ENCODE results near the gene DLST.

DLST gene

GRCh38 chr14:74868739-74869138 lies 13.0 kb upstream of the DLST start:
- TF ChIP-seq GATA2 (IDR thresholded peaks at IDR 0.05; ENCODE audit: low read depth, low read length) (no peak), GATA3 (IDR thresholded peaks at IDR 0.05; ENCODE audit: low read depth, low read length) (no peak)

GRCh38 chr14:74871819-74872218 lies 9.9 kb upstream of the DLST start:
- no peak for TF ChIP-seq GATA2 (IDR thresholded peaks at IDR 0.05; ENCODE audit: low read depth, low read length)
- no peak for TF ChIP-seq GATA3 (IDR thresholded peaks at IDR 0.05; ENCODE audit: low read depth, low read length)

GRCh38 chr14:74875204-74875603 lies 6.5 kb upstream of the DLST start:
- TF ChIP-seq GATA3 (IDR thresholded peaks at IDR 0.05; ENCODE audit: low read depth, low read length) (no peak), GATA2 (IDR thresholded peaks at IDR 0.05; ENCODE audit: low read depth, low read length) (no peak)

- TF ChIP-seq GATA2 (IDR thresholded peaks at IDR 0.05; ENCODE audit: low read depth, low read length) (no peak), GATA3 (IDR thresholded peaks at IDR 0.05; ENCODE audit: low read depth, low read length) (no peak)
Observed at GRCh38 chr14:74875941-74876913, 5.5 kb upstream of the DLST start, which contains the start of gene PROX2. TSS of gene PROX2 (minus strand) at chr14:74876145. CDS start at chr14:74863834, 12,311 bp downstream.

GRCh38 chr14:74879427-74880182 lies 2.1 kb upstream of the DLST start:
- no peak for TF ChIP-seq GATA3 (IDR thresholded peaks at IDR 0.05; ENCODE audit: low read depth, low read length)
- TF ChIP-seq GATA2 (IDR thresholded peaks at IDR 0.05; ENCODE audit: low read depth, low read length), result no peak

- TF ChIP-seq GATA3 (IDR thresholded peaks at IDR 0.05; ENCODE audit: low read depth, low read length), result no peak
- TF ChIP-seq GATA2 (IDR thresholded peaks at IDR 0.05; ENCODE audit: low read depth, low read length), result no peak
Observed at GRCh38 chr14:74882103-74882920, 596 bp downstream of the DLST start.

GRCh38 chr14:74886001-74886400 lies 4.3 kb downstream of the DLST start:
- TF ChIP-seq GATA2 (IDR thresholded peaks at IDR 0.05; ENCODE audit: low read depth, low read length), result no peak
- TF ChIP-seq GATA3 (IDR thresholded peaks at IDR 0.05; ENCODE audit: low read depth, low read length), result no peak

GRCh38 chr14:74888164-74889158 lies 6.7 kb downstream of the DLST start:
- TF ChIP-seq GATA3 (IDR thresholded peaks at IDR 0.05; ENCODE audit: low read depth, low read length) (no peak), GATA2 (IDR thresholded peaks at IDR 0.05; ENCODE audit: low read depth, low read length) (peak; percentile 40; the same call in 1 of the 2 replicates)

GRCh38 chr14:74890262-74890661 lies 8.5 kb downstream of the DLST start:
- TF ChIP-seq GATA2 (IDR thresholded peaks at IDR 0.05; ENCODE audit: low read depth, low read length) (no peak), GATA3 (IDR thresholded peaks at IDR 0.05; ENCODE audit: low read depth, low read length) (no peak)

GRCh38 chr14:74891870-74892269 lies 10.2 kb downstream of the DLST start:
- TF ChIP-seq GATA2 (IDR thresholded peaks at IDR 0.05; ENCODE audit: low read depth, low read length) (no peak), GATA3 (IDR thresholded peaks at IDR 0.05; ENCODE audit: low read depth, low read length) (no peak)

- no peak for TF ChIP-seq GATA3 (IDR thresholded peaks at IDR 0.05; ENCODE audit: low read depth, low read length)
- no peak for TF ChIP-seq GATA2 (IDR thresholded peaks at IDR 0.05; ENCODE audit: low read depth, low read length)
Observed at GRCh38 chr14:74892745-74893144, 11.0 kb downstream of the DLST start.

- TF ChIP-seq GATA2 (IDR thresholded peaks at IDR 0.05; ENCODE audit: low read depth, low read length), result no peak
- no peak for TF ChIP-seq GATA3 (IDR thresholded peaks at IDR 0.05; ENCODE audit: low read depth, low read length)
Observed at GRCh38 chr14:74893614-74894091, 11.9 kb downstream of the DLST start.

All from SH-SY5Y (cell line).